SW 1271 (cell line): ENCODE data around the gene NCOA4.
"Not testable (repeated sequence)": the region's sequence is repeated elsewhere in the genome, so short reads cannot be mapped to it uniquely, and the experiment has no call there.

Experiments
- DNase-seq, 2 experiments: peaks; one replicate each; lab custom pipeline; 2025; lab: John Stamatoyannopoulos, UW

NCOA4 gene

DNA sequence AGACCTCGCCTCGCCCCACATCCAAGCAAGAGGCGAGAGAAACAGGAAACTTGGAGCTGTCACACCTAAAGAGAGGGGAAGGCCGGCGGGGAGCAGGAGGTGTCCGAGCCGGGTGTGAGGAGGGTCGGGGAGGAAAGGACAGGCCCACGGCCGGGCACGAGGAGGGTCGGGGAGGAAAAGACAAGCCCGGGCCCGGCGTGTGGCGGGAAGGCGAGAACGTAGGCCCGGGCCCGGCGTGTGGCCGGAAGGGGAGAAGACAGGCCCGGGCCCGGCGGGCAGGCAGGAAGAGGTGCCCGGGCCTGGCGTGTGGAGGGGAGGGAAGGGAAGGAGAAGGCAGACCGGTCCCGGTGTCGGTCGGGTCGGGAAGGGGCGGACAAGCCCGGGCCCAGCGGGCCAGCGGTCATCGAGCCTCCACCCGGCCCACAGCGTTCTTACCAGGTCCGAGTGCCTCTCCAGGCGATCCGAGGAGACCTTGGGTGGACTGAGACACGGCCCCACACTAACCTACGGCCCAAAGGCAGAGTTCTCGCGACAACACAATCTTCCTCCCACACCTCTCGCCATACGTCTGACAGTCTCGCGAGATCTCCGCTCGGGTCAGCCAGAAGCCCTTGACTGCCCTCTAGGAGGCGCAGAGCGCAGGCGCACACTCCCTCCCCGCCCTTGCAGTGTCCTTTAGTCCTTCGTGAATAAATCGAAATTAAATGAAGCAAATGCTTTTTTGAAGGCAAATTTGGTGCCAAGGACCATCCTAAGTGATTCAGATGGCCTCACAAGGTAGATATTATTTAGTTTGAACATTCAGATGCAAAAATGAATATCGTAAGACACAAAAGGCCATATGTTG, at the start of gene NCOA4:
TSS of gene NCOA4 (minus strand) at position 533 of the 847 bp plus-strand sequence. CDS start 13,943 bp downstream, outside the sequence.
- peak; percentile 70 to 93 for DNase-seq

DNA sequence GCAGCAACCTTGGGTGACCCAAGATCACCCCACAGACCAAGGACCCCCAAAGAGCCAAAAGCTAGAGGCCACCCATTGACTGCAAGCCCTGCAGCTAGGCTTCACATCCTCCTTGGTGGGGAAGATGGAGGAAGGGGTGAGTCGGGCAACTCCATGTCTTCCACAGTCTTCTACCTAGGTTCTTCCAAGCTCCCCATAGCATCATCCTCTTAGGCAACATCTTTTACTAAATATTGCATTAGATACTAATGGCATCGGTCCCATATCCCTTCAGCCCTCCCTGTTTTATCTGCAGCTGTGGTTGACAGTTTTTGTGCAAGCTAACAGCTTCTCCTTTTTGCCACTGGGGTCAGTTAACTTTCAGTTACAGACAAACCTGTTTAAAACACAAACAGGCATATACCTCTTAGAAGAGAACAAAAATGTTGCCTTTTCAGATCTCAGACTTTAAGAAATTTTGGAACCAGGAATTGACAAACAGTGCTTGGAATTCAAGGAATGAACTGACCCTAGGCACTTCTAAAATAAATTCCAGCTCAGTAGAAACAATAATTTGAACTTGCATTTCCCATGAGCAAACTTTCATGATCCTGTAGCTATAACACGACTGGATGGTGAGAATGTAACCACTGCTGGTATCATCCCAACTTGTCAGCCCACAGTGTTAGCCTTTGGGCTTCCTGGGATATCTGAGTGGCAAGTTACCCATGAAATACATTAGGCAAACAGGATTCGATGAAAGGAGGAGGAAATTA, 49.6 kb upstream of the NCOA4 start:
- DNase-seq: no peak

DNA sequence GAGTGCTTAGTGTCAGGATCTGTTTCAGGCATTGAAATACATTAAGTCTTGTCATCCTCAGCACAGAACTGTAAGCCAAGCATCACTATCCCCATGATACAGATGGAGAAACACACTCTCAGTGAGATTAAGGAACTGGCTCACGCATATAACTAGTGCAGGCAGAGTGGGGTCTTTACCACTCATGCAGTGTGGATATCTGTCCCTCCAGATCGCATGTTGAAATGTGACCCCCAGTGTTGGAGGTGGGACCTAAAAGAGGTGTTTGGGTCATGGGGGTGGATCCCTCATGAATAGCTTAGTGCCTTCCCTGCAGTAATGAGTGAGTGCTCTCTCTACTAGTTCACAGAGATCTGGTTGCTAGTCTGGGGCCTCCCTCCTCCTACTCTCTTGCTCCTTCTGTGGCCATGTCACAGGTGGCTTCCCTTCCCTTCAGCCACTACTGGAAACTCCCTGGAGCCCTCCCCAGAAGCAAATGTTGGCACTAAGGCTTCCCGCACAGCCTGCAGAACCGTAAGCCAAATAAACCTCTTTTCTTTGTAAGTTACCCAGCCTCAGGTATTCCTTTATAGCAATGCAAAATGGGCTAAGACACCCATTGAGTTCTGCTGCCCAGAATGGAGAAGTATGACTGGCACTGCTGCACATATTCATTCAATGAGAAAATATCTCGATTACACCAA, 47.4 kb upstream of the NCOA4 start:
- DNase-seq: no peak

DNA sequence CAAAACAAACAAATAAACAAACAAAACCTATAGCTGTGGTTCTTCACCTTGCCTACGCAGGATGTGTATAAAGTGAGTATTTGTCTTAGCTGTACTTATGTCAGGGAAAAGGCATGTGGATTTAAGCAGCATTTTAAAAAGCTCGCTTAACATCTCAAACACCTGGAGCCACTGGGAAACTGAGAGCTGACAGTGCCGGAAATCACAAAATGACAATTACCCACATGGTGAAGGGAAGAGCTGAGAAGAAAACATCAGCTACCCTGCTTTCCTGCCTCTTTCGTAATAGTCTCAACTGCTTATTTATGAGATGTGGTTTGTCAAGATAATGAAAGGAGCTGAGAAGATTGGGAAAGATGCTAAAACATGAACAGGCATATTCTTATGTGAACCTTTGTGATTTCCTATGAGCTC, 46.7 kb upstream of the NCOA4 start:
- DNase-seq: no peak

DNA sequence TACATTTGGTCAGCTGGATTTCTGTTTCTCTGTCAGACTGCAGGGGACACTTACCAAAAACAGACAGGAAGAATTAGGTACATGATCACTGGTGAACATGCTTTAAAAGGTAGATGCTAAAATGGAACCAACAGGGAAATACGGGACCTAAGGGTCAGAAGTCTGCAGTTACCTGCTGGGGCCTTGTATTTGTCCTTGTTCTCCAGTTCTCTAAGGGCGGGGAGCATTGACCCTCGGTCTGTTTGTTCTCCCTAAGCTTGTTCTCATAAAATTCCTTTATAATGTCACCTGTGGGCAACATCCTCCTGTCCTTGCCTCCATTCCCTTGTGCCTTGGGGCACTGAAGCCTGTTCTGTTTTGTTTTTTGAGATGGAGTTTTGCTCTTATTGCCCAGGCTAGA, 45.4 kb upstream of the NCOA4 start:
- no peak for DNase-seq

DNA sequence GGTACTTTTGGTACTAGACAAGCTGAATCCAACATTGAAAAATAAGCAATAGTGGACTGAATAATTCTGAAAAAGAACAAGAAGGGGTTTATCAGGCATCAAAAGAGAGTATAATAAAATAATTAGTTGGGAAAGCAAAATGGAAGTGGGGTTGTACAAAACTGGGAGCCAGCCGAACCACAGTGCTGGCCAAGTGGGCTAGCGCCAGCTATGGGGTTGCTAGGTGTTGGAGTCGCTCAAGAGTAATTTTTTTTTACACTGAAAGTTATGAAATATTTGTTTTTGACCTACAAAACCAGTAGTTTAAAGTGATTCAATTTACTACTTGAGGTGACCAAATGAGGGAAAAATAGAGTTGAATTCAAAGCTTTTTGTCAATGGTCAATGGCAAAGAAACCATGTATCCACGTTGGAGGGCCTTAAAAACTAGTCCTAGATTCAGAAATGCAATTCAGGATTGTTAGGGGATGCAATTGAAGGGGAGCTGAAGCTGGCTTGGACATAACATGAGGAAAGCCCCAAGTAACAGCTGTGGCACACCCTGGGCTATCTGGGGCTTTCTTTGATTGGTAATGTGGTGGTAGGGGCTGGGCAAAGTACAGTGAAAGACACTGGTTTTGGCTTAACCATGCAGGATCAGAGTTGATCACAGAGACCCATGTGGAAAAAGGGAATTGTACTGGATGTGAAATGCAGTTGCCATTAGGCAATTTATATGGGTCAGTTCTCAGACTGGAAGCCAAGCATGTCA, 43.9 kb upstream of the NCOA4 start:
- no peak for DNase-seq

DNA sequence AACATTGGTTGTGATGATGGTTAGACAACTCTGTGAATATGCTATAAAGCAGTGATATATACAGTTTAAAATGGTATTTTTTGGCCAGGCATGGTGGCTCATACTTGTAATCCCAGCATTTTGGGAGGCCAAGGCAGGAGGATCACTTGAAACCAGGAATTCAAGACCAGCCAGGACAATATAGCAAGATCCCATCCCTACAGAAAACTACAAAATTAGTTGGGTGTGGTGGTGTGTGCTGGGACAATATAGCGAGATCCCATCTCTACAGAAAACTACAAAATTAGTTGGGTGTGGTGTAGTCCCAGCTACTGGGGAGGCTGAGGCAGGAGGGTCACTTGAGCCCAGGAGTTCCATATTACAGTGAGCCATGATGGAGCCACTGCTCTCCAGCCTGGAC, 43.1 kb upstream of the NCOA4 start:
- no peak for DNase-seq

DNA sequence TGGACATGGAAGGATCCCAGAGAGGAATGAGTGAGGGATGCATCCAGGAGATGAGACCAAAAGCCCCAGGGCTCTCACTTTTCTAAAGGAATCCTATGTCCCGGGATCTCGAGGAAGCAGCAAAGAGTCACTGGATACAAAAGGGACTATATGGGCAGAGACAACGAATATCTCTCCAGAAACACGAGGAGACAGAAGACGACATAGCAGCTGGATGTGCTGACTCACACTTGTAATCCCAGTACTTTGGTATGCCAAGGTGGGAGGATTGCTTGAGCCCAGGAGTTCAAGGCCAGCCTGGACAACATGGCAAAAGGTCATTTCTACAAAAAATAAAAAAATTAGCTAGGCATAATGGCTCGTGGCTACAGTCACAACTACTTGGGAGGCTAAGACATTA, 40.3 kb upstream of the NCOA4 start:
- no peak for DNase-seq

DNA sequence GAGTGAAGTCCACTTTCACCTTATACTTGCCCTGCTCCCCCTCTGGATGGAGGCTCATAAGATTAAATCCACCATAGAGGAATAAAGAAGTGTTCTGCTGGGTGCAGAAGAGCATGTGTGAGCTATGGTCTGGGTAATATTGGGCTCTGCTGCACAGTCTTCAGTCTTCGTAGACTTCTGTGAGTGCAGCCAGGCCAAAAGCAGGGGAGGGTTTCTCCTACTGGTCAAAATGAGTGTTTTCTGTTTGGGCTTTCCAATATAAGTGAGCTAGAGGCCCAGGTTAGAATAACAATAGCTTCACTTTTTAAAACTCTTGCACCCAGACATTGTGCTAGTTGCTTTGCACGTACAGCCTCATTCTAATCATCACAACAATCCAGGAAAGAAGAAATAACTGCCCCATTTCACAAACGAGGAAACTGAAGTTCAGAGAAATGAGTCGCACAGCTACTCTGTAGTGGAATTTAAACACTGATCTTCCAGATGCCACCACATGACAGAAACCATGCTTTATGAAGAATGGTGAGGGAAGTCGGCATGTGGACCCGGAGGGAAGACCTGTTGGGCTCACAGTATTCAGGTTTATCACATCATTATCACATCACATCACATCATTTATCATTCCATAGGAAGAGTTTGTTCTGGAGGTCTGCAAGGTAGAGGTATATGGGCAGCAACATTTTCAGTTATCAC, 39.5 kb upstream of the NCOA4 start:
- no peak for DNase-seq

DNA sequence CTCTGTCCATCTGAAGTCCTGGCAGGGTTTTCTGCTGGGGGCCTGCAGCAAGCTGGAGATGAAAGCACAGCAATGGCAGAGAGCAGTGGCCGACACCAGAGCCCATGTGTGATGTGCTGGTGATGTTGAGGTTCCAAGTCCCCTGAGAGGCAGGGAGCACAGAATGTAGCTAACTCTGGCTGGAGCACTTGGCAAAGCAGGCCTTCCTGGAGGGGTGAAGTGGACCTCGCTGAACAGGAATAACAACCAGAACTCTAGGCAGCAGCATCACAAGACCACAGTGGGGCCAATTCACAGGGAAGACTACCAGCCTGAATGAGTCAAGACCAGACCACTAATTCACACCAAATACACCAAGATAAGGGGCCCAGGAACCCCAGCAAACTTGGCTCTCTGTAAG, 38.5 kb upstream of the NCOA4 start:
- no peak for DNase-seq

DNA sequence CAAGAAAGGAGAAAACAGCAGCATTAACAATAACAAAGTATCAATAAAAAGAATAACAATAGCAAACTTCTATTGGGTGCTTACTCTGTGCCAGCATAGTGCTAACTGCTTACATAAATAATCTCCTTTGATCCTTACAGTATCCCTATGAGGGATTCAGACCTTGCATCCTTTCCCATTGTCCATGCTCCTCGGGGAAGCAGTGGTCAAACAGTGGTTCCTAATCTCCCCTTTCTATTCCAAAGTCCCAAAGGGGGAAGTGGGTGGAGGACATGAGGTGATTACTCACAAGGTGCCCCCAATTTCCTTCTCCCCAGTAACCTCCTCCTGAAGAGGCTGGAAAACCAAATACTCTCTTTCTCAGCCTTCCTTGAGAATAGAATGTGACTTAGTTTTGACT, 37.7 kb upstream of the NCOA4 start:
- DNase-seq: no peak

DNA sequence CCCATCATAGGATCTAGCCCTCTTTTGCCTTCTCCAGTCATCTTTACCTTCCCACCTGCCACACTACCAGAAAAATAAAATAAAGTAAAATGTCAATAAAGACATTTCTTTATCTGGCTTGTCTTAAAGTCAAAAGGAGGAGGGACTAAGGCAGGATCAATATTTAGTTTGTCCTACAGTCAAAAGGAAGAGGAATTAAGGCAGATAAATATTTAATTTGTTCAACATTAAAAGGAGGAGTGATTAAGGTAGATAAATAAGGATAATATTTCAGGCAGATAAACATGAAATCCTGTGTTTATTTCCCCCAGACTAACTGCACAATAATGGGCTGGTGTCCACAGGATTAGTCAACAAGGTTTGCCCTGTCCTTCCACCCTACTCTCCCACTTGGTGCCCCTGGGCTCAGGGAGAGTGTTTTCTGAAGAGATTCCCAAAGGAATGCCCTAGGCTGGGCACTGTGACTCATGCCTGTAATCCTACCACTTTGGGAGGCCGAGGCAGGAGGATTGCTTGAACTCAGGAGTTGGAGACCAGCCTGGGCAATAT, 33.9 kb upstream of the NCOA4 start:
- DNase-seq: no peak

DNA sequence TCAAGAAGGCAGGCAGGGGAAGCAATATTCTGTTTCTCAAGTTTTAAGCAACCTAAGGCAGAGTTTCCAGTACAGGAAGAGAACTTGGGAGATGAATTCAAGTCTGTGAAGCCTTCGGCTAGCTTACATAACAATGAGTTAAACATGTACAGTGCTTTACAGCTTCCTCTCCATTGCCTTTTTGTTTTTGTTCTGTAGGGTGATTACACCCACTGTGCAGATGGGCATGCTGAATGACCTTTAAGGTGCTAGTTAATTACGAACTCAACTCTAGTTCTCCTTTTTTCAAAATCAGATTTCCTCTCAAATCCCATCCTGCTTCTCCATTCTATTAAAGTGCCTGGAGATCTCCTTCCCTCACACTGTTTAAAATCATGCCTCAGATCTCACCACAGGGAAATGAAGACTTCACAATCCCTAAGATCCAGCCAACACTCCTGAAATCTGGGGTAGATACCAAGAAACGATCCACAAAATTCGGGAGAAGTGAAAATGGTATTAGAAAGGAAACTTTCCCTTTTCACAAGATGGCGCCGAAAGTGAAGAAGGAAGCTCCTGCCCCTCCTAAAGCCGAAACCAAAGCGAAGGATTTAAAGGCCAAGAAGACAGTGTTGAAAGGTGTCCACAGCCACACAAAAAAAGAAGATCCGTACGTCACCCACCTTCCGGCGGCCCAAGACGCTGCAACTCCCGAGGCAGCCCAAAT, 32.5 kb upstream of the NCOA4 start:
- no peak for DNase-seq

DNA sequence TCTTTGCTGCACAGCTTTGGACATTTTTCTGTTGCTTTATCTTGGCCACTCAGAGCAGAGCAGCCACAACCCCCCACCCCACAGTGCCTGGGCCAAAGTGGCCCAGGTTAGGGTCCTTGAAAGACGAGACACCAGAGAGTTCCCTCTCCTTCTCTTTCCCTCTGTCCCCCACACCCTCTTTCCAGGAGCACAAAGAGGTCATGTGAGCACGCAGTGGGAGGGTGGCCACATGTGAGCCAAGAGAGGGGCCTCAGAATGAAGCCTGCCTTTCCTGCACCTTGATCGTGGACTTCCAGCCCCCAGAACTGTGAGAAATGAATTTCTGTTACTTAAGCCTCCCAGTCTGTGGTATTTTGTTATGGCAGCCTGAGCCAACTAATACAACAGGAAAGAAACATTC, 30.3 kb upstream of the NCOA4 start:
- DNase-seq: no peak

DNA sequence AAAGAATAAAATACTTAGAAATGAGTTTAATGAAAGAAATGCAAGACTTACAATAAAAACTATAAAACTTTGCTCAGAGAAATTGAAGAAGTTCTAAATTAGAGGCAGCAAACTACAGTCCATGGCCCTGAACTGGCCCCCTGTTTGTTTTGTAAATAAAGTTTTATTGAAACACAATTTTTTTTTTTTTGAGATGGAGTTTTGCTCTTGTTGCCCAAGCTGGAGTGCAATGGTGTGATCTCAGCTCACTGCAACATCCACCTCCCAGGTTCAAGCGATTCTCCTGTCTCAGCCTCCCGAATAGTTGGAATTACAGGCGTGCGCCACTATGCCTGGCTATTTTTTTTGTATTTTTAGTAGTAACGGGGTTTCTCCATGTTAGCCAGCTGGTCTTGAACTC, 27.5 kb upstream of the NCOA4 start:
- not testable (repeated sequence) for DNase-seq

DNA sequence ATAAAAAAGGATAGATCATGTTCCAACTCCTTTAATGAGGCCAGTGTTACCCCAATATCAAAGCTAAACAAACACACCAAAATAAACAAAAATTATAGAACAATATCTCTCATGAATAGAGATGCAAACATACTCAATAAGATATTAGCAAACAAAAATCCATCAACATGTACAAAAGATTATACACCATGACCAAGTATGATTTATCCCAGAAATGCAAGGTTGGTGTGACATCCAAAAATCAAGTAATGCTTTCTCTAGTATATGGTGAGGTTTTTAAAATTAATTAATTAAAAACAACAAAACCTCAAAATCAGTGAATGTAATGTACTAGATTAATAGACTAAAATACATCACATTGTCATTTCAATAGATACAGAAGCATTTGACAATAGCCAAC, 26.6 kb upstream of the NCOA4 start:
- DNase-seq: no peak

DNA sequence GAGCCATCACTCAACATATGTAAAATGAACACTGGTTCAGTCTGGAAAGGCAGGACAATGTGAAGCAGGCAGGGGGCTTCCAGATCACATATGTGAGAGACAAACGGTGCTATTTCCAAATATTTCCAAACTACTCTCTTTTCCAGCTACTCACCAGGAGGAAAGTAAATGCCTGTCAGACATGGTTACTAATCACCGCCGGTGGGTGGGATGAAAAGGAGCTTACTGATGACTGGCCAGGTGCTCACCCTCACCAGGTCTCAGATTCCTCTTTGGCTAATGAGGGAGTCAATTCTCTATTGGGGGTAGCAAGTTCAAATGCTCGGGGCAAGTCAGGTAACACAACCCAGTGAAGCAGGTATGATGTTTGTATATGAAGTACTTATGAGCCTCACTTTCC, 25.3 kb upstream of the NCOA4 start:
- DNase-seq: no peak

DNA sequence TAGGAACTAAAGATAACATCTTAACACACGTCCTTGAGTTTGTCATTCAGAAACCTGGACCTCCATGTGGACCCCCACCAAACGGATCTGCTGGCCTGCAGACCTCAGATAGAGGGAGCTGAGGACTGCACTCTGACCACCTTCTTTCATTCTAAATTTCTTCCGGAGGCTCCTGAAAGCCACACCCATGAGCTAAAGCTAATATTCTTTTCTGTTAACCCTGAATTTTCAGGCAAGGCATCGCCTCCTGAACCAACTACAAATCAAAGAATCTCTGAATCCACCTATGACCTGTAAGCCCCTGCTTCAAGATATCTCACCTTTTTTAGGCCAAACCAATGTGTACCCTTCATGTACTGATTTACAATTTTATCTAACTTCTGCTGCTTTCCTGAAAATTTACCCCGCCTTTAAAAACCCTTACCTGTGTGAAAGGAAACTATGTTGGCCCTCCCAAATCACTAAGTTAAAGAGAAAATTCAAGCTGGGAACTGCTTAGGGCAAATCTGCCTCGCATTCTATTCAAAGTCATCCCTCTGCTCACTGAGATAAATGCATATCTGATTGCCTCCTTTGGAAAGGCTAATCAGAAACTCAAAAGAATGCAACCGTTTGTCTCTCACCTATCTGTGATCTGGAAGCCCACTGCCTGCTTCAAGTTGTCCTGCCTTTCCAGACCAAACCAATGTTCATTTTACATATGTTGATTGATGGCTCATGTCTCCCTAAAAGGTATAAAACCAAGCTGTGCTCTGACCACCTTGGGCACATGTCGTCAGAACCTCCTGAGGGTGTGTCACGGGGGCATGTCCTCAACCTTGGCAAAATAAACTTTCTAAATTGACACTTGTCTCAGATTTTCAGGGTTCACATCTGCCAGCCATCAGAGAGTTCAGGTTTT, 23.4 kb upstream of the NCOA4 start:
- no peak for DNase-seq

DNA sequence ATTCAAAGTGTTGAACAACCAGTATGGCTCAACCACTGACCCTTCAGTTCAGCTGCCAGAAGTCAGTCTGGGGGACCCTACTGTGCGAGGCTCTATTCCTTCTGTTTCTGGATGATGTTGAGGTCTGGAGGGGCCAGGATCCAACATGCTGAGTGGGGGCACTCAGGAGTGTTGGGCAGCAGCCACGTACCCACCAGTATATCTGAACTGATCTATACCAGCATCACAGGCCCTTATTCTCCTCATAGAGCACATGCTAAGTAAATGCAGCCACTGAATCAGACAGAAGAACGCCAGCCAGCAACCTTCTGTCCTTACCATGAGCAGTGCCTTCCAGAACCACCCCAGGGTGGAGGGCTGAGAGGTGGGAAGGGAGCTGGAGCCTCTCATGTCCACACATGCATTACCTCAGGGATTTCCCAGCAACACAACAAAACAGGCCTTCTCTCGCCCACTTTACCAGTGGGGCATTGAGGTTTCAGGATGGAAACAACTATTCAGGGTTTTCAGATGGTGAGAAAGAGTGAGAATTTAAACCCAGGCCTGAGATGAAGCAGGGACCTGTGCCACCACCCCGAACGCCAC, 22.5 kb upstream of the NCOA4 start:
- no peak for DNase-seq
